ENCODE measurements around the gene ANO9. TPM values are rescaled to one million over a fixed set of nuclear protein-coding genes. Genes with fewer than 3 reads are reported as not detected.

ANO9 gene
- total RNA-seq, 1 experiment from 2014 or later: 85.5 TPM

- Histone ChIP-seq H3K4me3 (ENCODE audit: low read depth, low read length) (no peak overlapping the region), H3K9me3 (no peaks in the 10 kb centered on the region), H3K36me3 (ENCODE audit: control insufficient read depth, insufficient read depth, low read length) (no peaks in the 10 kb centered on the region), H3K27me3 (replicated peaks; ENCODE audit: control insufficient read depth, insufficient read depth, low read length) (no peaks in the 10 kb centered on the region), H3K4me1 (no peaks in the 10 kb centered on the region)
- CTCF ChIA-PET: no interaction called here
- H3K27me3 Mint-ChIP-seq (ENCODE audit: insufficient read depth, unreplicated experiment): no peaks in the 10 kb centered on the region
- no peaks in the 10 kb centered on the region for H3K9me3 Mint-ChIP-seq (ENCODE audit: unreplicated experiment)
- DNase-seq: no peak
- intact Hi-C loops (cut with micrococcal nuclease; ENCODE audit: unreplicated experiment): no loop called here
- H3K4me3 Mint-ChIP-seq (ENCODE audit: unreplicated experiment): no peak overlapping the region
- TF ChIP-seq CTCF (IDR thresholded peaks at IDR 0.05; ENCODE audit: insufficient read depth in 1 of 2, low read depth in 1 of 2, low read length in 1 of 2, severe bottlenecking in 1 of 2, unreplicated experiment in 1 of 2): no peak
- POLR2A ChIA-PET: no interaction called here
- BruUV-seq (replicated peaks): no TSS peak
- H3K27ac Mint-ChIP-seq (ENCODE audit: unreplicated experiment): no peak overlapping the region
- no peaks in the 10 kb centered on the region for H3K4me1 Mint-ChIP-seq (ENCODE audit: low read depth, unreplicated experiment)
- peaks cover 27% of the 10 kb centered on the region for H3K36me3 Mint-ChIP-seq (ENCODE audit: insufficient read depth, unreplicated experiment)
Measured at GRCh38 chr11:488579-488978, 46.8 kb upstream of the ANO9 start.

- intact Hi-C loops (cut with micrococcal nuclease; ENCODE audit: unreplicated experiment): no loop called here
- Mint-ChIP-seq H3K36me3 (ENCODE audit: insufficient read depth, unreplicated experiment) (peaks cover 22% of the 10 kb centered on the region), H3K4me1 (ENCODE audit: low read depth, unreplicated experiment) (no peaks in the 10 kb centered on the region), H3K27ac (ENCODE audit: unreplicated experiment) (no peak overlapping the region), H3K27me3 (ENCODE audit: insufficient read depth, unreplicated experiment) (no peaks in the 10 kb centered on the region), H3K9me3 (ENCODE audit: unreplicated experiment) (no peaks in the 10 kb centered on the region), H3K4me3 (ENCODE audit: unreplicated experiment) (no peak overlapping the region)
- ChIA-PET POLR2A (no interaction called here), CTCF (no interaction called here)
- no peak for TF ChIP-seq CTCF (IDR thresholded peaks at IDR 0.05; ENCODE audit: insufficient read depth in 1 of 2, low read depth in 1 of 2, low read length in 1 of 2, severe bottlenecking in 1 of 2, unreplicated experiment in 1 of 2)
- no peaks in the 10 kb centered on the region for H3K36me3 ChIP-seq (ENCODE audit: control insufficient read depth, insufficient read depth, low read length)
- H3K4me1 ChIP-seq: no peaks in the 10 kb centered on the region
- DNase-seq: no peak
- no TSS peak for BruUV-seq (replicated peaks)
- no peaks in the 10 kb centered on the region for H3K27me3 ChIP-seq (replicated peaks; ENCODE audit: control insufficient read depth, insufficient read depth, low read length)
- H3K9me3 ChIP-seq: no peaks in the 10 kb centered on the region
- no peak overlapping the region for H3K4me3 ChIP-seq (ENCODE audit: low read depth, low read length)
Measured at GRCh38 chr11:488062-488461, 46.3 kb upstream of the ANO9 start.

GRCh38 chr11:487571-488021 is 45.8 kb upstream of the ANO9 start:
- Mint-ChIP-seq H3K4me1 (ENCODE audit: low read depth, unreplicated experiment) (no peaks in the 10 kb centered on the region), H3K27ac (ENCODE audit: unreplicated experiment) (no peak overlapping the region), H3K36me3 (ENCODE audit: insufficient read depth, unreplicated experiment) (peaks cover 17% of the 10 kb centered on the region), H3K27me3 (ENCODE audit: insufficient read depth, unreplicated experiment) (no peaks in the 10 kb centered on the region), H3K9me3 (ENCODE audit: unreplicated experiment) (no peaks in the 10 kb centered on the region), H3K4me3 (ENCODE audit: unreplicated experiment) (no peak overlapping the region)
- intact Hi-C loops (cut with micrococcal nuclease; ENCODE audit: unreplicated experiment): no loop called here
- Histone ChIP-seq H3K27me3 (replicated peaks; ENCODE audit: control insufficient read depth, insufficient read depth, low read length) (no peaks in the 10 kb centered on the region), H3K4me3 (ENCODE audit: low read depth, low read length) (no peak overlapping the region), H3K36me3 (ENCODE audit: control insufficient read depth, insufficient read depth, low read length) (no peaks in the 10 kb centered on the region), H3K9me3 (no peaks in the 10 kb centered on the region), H3K4me1 (no peaks in the 10 kb centered on the region)
- no peak for TF ChIP-seq CTCF (IDR thresholded peaks at IDR 0.05; ENCODE audit: insufficient read depth in 1 of 2, low read depth in 1 of 2, low read length in 1 of 2, severe bottlenecking in 1 of 2, unreplicated experiment in 1 of 2)
- POLR2A ChIA-PET: no interaction called here
- no TSS peak for BruUV-seq (replicated peaks)
- CTCF ChIA-PET: no interaction called here
- DNase-seq: no peak
